GM21786 (cell line): ENCODE data around the gene PHLDB3.
A peak's percentile ranks its signal among the peaks of the same experiment; 100 is the strongest.

Source experiments
- ATAC-seq: cut with Tn5 transposase; IDR thresholded peaks from one replicate; pipeline ENCODE4 v1.9.1; 2021; ENCODE audit not compliant: unreplicated experiment

The PHLDB3 gene

DNA sequence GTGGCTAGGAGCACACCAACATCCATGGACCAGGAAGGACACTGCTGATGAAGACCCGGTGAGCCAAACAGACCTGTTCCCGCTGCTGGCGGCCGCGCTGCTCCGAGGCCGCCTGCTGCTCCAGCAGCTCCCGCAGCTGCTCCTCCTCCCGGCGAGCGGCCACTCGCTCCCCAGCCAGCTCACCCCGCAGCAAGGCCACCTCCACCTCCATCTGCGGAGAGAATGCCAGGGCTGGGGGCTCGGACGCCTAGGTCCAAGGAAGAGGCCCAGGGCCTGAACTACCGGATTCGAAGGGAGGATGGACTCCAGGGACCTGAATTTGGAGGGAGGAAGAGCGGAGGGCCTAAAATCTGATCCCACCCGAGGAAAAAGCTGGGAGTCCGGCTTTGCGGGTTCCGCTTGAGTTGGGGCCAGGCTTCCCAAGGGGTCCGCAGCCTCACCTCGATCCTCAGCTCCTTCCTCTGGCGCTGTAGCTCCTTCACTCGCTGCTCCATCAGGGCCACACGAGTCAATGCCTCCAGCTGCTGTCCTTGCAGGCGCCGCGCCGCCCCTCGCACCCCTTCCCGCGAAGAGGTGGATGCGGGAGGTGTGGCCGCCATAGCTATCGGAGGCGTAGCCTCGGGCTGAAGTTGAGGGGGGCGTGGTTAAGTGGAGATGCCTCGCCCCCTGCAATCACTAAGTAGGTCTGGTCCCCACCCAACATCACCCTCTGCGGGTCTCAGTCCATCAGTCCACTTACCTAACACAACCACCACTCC lies 2.7 kb downstream of the PHLDB3 start:
- ATAC-seq: no peak

DNA sequence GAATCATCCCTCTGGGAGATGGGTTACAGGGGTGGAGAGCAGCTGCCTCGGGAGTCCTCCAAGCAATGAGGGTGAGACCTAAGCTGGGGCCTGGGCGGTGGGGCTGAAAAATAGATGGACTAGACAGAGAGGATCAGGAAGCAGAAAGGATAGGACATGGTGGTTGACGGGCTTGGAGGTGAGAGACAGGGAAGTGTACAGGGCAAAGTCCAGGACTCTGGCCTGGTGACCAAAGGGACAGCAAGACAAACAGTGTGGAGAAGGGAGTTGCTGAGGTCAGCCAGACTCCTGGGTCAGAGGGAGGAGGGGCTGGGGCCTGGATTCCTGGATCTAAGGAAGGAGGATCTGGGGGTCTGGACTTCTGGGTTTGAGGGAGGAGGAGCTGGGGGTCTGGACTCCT lies 5.5 kb downstream of the PHLDB3 start:
- no peak for ATAC-seq

DNA sequence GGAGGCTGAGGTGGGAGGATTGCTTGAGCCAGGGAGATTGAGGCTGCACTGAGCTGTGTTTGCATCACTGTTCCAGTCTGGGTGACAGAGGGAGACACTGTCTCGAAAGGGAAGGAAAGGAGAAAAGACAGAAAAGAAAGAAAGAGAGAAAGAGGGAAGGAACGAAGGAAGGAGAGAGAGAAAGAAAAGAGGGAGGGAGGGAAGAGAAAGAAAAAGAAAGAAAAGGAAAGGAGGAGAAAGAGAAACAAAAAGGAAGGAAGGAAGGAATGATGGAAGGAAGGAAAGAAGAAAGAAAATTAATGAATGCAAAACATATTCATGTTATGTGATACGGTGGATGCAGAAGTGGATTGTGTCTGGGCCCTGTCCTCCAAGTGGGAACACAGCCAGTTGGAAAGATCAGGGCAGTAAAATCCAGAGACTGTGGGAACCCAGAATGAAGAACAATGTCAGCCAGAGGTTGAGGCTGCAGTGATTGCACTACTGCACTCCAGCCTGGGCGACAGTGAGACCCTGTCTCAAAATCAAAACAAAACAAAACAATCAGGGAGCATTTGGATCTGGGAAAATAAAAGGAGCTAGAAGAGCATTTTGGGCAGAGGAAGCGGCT lies 6.2 kb downstream of the PHLDB3 start:
- ATAC-seq: no peak

- no peak for ATAC-seq
These were observed 7.6 kb downstream of the PHLDB3 start for GRCh38 chr19:43496960-43497359.

DNA sequence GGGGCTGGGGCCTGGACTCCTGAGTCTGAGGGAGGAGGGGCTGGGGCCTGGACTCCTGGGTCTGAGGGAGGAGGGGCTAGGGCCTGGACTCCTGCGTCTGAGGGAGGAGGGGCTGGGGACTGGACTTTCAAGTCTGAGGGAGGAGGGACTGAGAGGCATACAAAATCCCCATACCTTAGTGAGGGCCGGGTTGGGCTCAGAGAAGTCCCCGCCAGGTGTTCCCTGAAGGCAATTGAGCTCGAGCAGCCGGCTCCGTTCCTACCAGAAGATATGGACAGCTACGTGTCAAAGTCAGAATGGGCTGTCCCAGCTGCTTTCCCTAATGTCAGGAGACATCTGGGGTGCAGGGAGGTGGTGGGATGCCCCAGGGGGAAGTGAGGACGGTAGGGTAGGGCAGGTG lies 9.5 kb downstream of the PHLDB3 start:
- no peak for ATAC-seq

DNA sequence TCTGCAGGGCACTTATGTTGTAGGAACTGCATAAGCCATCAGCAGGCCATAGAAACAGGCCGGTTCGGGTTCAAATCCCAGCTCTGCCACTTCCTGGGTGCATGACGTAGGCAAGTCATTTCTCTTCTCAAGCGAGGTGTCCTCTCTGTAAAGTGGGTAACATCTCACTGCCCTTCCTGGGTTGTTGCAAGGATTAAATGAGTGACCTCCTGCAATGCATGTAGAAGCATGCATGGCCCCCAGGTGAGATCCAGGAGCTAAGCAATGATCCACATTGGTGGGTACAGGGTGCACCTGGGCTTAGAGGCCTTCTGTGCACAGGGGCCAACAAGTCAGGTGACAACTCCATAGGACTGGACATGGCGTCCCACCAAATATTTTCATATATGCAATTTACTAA lies 13.8 kb downstream of the PHLDB3 start:
- no peak for ATAC-seq

GRCh38 chr19:43489979-43490599 lies 14.5 kb downstream of the PHLDB3 start:
- no peak for ATAC-seq

DNA sequence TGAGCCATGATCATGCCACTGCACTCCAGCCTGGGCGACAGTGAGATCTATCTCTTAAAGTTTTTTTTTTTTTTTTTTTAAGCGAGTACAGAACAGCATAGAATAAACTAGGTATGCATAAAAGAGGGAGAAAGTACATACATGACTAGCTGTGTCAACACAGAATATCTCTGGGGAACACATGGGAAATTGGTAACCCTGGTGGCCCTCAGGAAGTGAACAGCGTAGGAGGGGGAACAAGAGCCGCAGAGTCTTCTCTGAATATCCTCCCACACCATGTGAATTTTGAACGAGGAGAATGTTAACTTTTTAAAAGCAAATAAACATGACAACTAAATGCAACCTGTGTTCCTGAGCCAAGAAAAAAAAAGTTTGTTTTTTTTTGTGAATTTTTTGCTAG lies 15.2 kb downstream of the PHLDB3 start:
- no peak for ATAC-seq

- no peak for ATAC-seq
These were observed 16.4 kb downstream of the PHLDB3 start for GRCh38 chr19:43488179-43488578.

DNA sequence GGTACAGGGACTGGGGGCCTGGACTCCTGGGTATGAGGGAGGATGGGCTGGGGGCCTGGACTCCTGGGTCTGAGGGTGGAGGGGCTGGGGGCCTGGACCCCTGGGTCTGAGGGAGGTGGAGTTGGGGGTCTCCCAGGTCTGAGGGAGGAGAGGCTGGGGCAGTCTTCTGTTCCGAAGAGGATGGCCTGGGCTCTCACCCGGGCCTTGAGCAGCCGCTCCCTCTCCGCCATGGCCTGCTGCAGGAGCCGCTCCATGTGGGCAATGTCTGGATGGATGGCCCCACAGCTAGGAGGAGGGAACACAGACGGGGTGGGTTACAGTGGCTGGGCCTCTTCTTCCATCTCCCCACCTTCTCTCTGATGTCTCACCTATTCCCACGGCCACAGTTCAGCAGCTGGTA lies 18.1 kb downstream of the PHLDB3 start:
- ATAC-seq: no peak

DNA sequence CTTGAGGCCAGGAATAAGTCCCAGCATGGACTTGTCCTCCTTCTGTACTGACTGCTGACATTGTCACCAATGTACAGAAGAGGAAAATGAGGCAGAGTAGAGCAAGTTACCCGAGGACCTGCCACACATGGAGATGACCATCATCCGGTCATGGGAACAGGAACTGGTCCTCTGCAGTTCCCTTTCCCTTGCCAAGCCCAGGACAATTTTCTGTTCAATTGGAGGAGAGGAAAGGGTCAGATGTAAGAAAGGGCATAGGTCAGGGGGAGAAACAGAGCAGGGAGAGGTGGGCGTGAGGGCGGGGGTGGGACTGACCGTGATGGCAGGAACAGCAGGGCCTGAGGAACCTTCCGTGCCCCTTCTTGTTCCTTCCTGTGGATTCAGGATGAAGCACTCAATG lies 18.6 kb downstream of the PHLDB3 start:
- no peak for ATAC-seq

DNA sequence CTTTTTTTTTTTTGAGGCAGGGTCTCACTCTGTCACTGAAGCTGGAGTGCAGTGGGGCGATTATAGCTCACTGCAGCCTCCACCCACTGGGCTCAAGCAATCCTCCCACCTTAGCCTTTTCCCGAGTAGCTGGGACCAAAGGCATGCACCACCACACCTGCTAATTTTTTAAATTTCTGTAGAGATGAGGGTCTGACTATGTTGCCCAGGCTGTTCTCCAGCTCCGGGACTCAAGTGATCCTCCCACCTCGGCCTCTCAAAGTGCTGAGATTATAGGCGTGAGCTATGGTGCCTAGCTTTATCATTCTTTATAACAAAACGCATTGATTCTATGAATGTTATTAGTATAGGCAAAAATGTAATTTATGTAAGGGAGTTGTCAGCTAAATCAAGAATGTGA lies 21.3 kb downstream of the PHLDB3 start:
- no peak for ATAC-seq

- ATAC-seq: no peak
These were observed 22.4 kb downstream of the PHLDB3 start for GRCh38 chr19:43482193-43482592.

DNA sequence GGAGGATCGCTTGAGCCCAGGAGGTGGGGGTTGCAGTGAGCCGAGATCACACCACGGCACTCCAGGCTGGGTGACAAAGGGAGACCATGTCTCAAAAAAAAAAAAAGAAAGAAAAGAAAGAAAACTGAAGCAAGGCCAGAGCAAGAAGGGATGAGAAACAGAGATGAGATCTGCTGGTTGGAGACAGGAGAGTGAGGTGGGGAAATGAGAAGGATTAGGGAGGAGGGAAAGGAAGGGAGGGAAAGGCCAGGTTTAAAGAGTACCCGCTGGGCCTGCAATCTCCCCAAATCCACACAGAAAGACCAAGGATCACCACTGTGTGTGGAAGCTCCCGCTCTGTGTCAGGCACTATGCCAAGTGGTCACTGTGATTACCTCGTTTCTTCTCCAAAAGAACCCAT lies 22.8 kb downstream of the PHLDB3 start:
- no peak for ATAC-seq

DNA sequence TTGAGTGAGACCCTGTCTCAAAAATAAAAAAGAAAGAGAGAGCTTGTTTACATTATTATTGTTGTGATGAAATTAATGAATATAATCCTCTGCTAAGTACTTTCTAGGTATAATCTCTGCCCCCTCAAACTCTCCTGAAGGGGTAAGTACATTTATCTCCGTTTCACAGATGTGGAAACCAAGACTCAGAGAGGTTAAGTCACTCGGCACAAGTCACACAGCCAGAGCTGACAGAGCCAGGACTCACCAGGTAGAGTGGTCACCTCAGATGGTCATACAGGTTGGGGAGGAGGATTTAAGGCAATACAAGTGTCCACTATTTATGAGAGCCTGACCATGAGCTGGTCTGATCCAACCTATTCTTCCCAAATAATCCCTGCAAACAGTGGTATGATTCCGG lies 24.0 kb downstream of the PHLDB3 start:
- no peak for ATAC-seq

- no peak for ATAC-seq
These were observed 24.5 kb downstream of the PHLDB3 start for GRCh38 chr19:43479961-43480561.

GRCh38 chr19:43479226-43479625 lies 25.3 kb downstream of the PHLDB3 start:
- ATAC-seq: no peak

GRCh38 chr19:43478323-43478722 lies 26.2 kb downstream of the PHLDB3 start:
- no peak for ATAC-seq

DNA sequence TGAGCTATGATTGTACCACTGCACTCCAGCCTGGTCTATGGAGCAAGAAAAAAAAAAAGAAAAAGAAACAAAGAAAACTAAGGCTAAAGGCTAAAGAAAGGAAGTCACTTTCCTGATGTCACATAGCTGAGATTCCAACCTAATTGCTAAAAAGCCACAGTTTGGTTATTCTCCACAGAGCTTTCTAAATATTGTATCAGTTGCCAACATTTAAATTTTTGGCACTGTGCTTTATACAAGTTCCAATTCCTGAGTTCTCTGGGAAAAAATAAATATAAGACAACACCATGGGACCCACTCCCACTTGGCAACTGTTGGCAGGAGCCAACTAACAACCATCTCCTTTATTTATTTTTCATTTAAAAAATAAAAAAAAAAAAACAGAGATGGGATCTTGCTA lies 27.9 kb downstream of the PHLDB3 start:
- ATAC-seq: no peak

GRCh38 chr19:43474986-43475705 lies 29.4 kb downstream of the PHLDB3 start:
- ATAC-seq: peak; percentile 77

- no peak for ATAC-seq
These were observed 30.1 kb downstream of the PHLDB3 start for GRCh38 chr19:43474487-43474886.
